ENCODE results near the gene LZIC. TPM values are rescaled to one million over a fixed set of nuclear protein-coding genes. Genes with fewer than 3 reads are reported as not detected.
A peak's percentile ranks its signal among the peaks of the same experiment; 100 is the strongest.

Gene LZIC
- total and polyA plus RNA-seq, 9 of the 15 experiments (the other 6 are each of a cell fraction or from before 2014, with no cell fraction given): 32.9 to 109 (median 61.7) TPM

GRCh38 chr1:9942939-9943788, at the start of gene LZIC, which contains the start of gene NMNAT1 (continued):
- TF ChIP-seq ELK1 (CRISPR knock-in tag; IDR thresholded peaks at IDR 0.05) (no peak), SNRNP70 (optimal IDR thresholded peaks at IDR 0.05; ENCODE audit: low read depth, low read length) (no peak), ZC3H8 (IDR thresholded peaks at IDR 0.05) (no peak), TBL1XR1 (IDR thresholded peaks at IDR 0.05; ENCODE audit: low read length in 2 of 2) (peak; percentile 21 to 72; a peak in 1 of 4 replicates), ARID1B (IDR thresholded peaks at IDR 0.05) (no peak; the same call in 1 of the 2 replicates), TSC22D4 (tag; IDR thresholded peaks at IDR 0.05) (no peak), MCM7 (IDR thresholded peaks at IDR 0.05) (no peak), ETS2 (tag; IDR thresholded peaks at IDR 0.05; ENCODE audit: borderline replicate concordance, poor library complexity, severe bottlenecking) (peak; percentile 75), RBM17 (IDR thresholded peaks at IDR 0.05; ENCODE audit: borderline replicate concordance, low read depth, low read length) (no peak), HNRNPH1 (optimal IDR thresholded peaks at IDR 0.05; ENCODE audit: low read depth, low read length) (no peak), RFX7 (CRISPR knock-in tag; IDR thresholded peaks at IDR 0.05) (no peak), SNAPC5 (CRISPR knock-in tag; IDR thresholded peaks at IDR 0.05) (no peak), EGR1 (conservative IDR thresholded peaks at IDR 0.05) (peak; percentile 53), CC2D1A (IDR thresholded peaks at IDR 0.05) (peak; percentile 69), IRF2 (CRISPR knock-in tag; IDR thresholded peaks at IDR 0.05) (no peak), PURB (CRISPR knock-in tag; IDR thresholded peaks at IDR 0.05; ENCODE audit: low read depth) (no peak), PPARD (CRISPR knock-in tag; IDR thresholded peaks at IDR 0.05) (no peak), MCM5 (IDR thresholded peaks at IDR 0.05; ENCODE audit: low read depth) (no peak), MCM3 (IDR thresholded peaks at IDR 0.05) (no peak), ZNF165 (CRISPR knock-in tag; IDR thresholded peaks at IDR 0.05; ENCODE audit: borderline replicate concordance) (peak; percentile 34; the same call in 1 of the 2 replicates), DMBX1 (CRISPR knock-in tag; IDR thresholded peaks at IDR 0.05; ENCODE audit: borderline replicate concordance) (0 out of 2 replicates have a peak, but pooled peaks have one; percentile 28), RBM25 (IDR thresholded peaks at IDR 0.05; ENCODE audit: low read depth, low read length, severe bottlenecking) (peak; percentile 69), HDGF (IDR thresholded peaks at IDR 0.05) (no peak), ELF1 (tag; IDR thresholded peaks at IDR 0.05) (peak; percentile 32; the same call in 1 of the 2 replicates), ZNF384 (IDR thresholded peaks at IDR 0.05; ENCODE audit: low read depth, low read length) (peak; percentile 35; the same call in 1 of the 2 replicates)
- TF ChIP-seq, protein P1, sequence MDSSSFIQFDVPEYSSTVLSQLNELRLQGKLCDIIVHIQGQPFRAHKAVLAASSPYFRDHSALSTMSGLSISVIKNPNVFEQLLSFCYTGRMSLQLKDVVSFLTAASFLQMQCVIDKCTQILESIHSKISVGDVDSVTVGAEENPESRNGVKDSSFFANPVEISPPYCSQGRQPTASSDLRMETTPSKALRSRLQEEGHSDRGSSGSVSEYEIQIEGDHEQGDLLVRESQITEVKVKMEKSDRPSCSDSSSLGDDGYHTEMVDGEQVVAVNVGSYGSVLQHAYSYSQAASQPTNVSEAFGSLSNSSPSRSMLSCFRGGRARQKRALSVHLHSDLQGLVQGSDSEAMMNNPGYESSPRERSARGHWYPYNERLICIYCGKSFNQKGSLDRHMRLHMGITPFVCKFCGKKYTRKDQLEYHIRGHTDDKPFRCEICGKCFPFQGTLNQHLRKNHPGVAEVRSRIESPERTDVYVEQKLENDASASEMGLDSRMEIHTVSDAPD (CRISPR knock-in tag; IDR thresholded peaks at IDR 0.05): no peak
- TF ChIP-seq, protein P2, sequence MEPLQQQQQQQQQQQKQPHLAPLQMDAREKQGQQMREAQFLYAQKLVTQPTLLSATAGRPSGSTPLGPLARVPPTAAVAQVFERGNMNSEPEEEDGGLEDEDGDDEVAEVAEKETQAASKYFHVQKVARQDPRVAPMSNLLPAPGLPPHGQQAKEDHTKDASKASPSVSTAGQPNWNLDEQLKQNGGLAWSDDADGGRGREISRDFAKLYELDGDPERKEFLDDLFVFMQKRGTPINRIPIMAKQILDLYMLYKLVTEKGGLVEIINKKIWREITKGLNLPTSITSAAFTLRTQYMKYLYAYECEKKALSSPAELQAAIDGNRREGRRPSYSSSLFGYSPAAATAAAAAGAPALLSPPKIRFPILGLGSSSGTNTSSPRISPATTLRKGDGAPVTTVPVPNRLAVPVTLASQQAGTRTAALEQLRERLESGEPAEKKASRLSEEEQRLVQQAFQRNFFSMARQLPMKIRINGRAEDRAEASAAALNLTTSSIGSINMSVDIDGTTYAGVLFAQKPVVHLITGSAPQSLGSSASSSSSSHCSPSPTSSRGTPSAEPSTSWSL (CRISPR knock-in tag; IDR thresholded peaks at IDR 0.05; ENCODE audit: borderline replicate concordance): no peak; the same call in 1 of the 2 replicates

All from K562 (cell line).